ENCODE data around the gene TMEM131L.
A peak's percentile ranks its signal among the peaks of the same experiment; 100 is the strongest.

TMEM131L gene

DNA sequence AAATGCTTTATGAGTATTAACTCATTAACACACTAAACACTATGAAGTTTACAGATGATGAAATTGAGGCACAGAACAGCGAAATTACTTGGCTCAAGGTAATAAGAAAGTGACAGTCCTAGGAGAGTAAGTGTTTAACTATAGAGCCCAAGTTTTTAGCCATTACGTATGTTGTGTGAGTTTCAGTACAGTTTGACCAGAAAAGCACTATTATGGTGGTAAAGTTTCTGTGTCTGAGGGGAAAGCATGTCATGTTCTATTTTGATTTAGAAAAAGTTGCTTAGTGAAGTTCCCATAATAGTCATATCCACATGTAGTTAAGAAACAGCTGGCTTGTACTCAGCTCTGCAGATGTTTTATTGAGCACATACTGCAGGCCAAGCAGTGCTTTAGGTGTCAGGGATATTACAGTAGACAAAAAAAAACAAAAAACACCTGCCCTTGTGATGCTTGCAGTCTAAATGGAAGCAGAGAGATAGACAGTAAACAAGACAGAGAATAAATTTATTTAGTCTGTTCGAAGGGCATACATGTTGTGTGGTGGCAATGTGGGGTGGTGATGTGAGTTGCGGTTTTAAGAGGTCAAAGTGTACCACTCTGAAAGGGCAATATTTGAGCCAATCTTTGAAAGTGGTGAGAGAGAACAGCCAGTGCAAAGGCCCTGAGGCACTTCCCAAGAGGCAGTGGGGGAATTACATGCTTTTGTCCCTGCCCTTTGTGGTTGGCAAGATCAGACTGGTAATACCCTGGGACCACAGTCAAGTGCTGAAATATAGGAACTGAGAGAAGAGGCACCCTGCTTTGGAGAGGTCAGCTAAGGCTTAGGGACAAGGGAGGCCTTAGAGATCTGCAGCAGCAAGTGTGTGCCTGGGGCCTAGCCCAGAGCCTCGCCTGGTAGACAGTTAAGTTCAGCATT lies 6.2 kb downstream of the TMEM131L start:
- DNase-seq: no peak

DNA sequence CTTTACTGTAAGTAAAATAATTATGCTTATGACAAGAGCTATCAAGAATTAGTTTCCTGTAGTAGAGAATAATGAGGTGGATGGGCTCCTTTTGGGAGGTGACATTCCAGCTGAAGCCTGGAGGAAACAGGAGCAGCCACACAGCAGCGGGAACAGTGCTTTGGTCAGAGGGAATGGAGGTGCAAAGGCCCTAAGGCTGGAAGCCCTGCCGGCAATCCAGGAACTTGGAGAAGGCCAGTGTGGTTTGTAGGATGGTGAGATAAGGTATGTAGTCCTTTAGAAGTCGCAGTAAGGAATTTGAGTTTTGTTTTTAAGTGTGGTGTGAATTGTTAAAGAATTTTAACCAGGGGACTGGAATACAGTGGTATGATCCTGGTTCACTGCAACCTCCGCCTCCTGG lies 8.1 kb downstream of the TMEM131L start:
- DNase-seq: no peak

DNA sequence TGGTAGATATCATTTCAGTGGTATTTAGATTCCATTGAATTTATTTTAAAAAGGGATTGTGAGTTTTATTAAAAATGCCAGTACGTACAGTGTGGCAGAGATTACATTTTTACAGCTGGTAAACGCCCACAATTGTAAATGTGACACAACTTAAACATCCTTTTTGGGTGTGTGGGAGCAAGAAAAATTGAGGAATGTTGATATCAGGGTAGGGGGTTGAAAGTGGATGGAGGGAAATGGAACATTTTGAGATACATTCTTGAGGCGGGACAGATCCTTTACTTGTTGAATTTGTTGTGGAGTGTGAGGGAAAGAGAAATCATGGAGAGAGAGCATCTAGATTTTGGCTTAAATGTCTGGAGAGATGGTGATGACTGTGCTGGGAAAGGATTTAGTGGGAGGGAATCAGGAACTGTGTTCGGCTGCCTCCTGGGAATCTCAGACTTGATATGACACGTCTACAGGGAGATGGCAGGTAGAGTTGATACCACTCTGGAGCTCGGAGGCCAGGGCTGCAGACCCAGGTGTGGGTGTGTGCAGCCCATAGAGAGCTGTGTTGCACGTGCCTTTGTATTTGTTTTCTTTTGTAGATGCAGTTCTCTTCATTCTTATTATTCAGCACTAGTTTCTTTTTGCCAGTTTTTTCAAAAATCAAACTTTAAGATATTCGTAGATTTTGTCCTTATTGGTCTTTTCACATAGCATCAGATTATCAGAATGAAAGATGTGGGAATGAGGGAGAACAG lies 10.8 kb downstream of the TMEM131L start:
- no peak for DNase-seq

GRCh38 chr4:153479101-153479500 lies 12.9 kb downstream of the TMEM131L start:
- no peak for DNase-seq

- no peak for DNase-seq
These were observed 14.5 kb downstream of the TMEM131L start for GRCh38 chr4:153480704-153481103.

GRCh38 chr4:153481478-153481877 lies 15.3 kb downstream of the TMEM131L start:
- DNase-seq: no peak

DNA sequence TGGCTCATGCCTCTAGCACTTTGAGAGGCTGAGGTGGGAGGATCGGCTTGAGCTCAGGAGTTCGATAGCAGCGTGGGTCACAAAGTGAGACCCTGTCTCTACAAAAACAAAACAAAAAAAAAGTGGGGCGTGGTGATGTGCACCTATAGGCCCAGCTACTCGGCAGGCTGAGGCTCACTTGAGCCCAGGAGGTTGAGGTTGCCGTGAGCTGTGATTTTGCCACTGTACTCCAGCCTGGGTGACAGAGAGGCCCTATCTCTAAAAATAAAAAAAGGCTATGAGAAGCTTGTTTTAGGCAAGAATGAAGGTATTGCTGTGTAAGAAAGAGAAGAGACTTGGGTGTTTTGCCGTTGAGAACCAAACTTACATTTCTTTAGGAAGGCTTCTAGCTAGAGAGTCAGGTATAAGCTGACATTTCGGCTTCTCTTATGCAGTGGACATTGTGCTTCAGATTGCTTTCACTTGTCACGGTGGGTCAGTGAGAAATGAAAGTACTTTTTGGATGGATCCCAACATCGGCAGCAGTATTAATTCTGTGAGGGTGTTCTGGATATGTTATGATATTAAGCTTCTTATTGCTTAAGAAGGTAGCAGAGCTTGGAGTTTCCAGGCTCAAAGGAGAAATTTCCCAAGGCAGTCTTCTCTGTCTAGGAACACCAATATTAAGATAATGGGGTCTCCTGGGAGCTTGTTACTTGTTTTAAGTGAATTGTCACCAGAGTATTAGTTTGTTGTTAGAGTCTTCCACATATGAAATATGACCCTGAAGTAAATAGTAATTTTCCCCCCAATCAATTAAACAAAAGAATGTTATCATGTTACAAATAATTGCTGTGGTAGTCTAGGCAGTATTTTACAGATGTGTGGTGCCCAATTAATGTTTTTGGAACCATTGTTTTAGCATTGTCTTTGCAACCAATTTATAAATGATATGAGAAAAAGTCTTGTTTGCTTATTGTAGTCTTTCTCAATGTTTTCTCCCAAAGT lies 17.6 kb downstream of the TMEM131L start:
- DNase-seq: no peak

DNA sequence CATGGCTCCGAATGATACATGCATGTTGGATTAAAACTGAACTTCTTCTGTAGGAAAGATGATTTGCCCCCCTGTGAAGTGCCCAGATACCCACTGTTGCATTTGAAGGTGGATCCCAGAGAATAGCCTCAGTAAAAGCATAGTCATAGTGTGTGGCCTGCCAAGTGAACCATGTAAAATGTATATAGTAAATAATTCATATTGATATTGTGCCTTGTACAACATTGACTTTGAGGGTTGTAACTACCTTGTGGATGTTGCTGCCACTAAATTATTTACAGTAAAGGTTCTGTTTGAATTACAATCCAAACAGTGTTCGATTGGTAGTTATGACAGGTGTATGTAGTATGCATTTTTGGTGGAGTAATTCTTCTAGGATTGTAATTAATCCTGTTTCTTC lies 19.2 kb downstream of the TMEM131L start:
- DNase-seq: no peak

GRCh38 chr4:153485860-153486259 lies 19.7 kb downstream of the TMEM131L start:
- no peak for DNase-seq

DNA sequence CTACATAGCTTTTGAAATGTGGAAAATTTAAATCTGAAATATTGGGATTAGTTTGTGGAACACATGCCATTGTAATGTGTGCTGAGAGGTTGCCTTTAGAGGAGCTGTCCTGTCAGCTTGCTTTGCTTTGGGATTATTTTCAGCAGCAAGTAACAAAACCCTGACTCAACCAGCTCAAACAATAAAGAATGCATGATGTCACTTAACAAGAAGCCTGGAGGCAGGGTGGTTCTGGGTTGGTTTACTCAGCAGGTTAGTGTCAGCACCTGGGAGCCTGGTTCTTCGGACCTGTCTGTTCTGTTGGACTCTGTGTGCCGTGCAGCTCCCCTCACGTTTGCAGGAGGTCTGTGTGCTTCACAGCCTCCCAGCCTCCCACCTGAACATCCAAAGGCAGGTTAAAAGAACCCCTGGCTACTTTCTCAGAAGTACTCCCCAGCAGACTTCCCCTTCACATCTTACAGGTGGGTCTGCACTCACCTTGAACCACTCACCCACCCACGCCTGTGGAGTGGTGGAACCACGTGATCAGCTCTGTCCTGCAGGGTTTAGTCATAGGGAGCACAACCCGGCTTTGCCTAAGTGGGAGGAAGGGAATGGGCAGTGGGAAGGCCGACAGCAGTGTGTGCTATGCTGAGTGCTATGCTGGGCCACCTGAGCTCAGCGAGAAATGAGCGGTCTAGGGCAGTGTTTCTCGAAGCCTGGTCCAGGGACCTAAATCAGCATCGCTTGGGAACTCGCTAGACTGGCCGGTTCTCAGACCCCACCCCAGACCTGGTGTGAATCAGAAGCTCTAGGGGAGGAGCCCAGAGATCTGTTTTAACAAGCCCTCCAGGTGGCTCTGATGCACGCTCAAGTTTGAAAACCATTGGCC lies 20.4 kb downstream of the TMEM131L start:
- DNase-seq: no peak

- DNase-seq: peak; percentile 57
These were observed 22.1 kb downstream of the TMEM131L start for GRCh38 chr4:153488006-153488891.

DNA sequence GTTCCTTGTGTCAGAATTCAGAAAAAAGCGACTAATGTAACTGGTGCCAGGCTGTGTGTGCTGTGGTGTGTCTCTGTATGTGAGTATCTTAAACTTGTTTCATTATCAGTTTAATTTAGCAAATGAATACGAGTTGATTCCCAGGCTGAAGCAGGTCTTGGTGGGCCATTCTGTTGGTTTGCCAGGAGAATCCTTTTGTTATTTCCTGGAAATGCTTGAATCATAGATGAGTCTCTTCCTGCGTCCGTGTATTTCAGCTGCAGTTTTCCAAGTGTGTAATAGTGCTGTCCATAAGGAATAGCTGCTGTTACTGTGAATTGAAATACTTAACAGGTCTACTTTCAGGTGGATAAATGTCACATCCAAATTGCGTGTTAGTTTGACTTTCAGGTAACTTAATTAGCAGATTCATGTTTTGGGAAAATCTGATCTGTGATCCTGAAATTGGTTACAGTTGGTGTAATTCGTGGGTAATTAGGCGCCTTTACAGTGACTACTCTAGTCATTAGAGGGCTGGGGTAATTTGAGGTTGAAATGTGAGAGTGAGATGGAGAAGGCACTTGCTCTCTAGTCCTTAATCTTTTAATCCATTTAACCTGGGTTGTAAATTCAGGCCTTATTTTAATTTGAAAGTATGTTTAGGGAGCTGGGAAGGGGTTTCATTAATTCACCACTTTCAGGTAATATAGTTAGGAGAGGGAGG lies 23.8 kb downstream of the TMEM131L start:
- no peak for DNase-seq

- DNase-seq: no peak
These were observed 24.9 kb downstream of the TMEM131L start for GRCh38 chr4:153490985-153491483.

DNA sequence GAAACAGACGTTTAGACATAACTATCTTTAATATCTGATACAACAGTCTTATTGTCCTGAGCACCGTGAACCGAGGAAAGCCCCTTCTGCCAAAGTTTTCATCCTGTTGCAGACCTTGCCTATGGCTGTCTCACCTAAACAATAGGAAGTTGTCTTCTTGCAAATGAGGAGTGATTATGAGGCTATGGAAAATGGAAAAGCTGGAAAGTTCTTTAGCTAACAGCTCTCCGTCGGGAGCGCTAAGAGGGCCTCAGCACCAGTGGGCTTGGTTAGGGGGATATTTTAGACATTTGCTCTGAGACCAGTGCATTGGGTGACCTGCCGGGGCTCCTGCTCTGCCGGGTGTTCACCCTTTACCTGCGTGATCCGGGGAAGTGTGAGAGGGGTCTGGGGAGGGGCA lies 28.4 kb downstream of the TMEM131L start:
- no peak for DNase-seq

GRCh38 chr4:153495480-153496193 lies 29.5 kb downstream of the TMEM131L start:
- DNase-seq: no peak

- DNase-seq: no peak
These were observed 31.0 kb downstream of the TMEM131L start for GRCh38 chr4:153497091-153497531.

DNA sequence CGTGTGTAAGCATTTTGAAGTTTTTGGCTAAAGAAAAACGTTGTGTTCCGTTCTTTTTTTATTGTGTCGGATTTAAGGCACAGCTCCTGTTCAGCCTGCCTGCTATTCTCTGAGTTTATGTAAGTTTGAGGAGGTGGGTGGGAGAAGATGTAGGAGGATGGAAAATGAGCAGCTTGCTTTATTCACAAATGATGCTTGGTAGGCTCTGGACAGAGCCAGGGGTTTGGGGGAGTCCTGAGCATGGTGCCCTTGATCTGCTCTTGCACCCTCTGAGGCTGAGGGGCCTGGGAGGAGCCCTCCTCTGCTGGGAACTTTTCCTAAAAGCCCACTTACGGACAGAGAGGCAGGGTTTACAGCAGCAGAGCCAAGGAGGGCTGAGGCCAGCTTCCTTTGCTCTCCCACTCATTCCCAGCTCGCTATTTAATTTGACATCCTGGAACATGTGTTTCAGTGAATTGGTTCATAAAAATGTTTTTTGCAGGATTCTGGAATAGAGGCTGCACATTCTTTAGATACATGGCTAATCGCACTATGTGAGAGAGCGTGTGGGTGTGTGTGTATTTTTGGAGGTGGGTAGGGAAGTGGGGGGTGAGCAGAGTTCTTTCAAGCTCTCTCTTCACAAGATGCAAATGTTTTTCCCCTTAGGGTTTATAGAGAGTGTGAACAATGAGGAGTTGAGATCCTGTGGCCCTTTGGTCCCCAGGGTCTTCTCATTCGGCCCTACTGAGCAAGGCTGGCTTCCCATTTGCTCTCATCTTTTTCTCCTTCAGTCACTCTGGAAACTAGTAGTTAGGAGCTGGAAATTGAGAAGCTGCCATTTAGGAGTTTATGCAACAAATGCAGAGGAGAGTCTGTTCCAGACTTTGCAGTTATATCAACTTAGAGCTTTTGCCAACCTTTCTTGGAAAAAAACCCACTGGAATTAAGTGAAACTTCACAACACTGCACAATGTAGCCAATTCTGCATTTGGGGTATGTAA lies 32.1 kb downstream of the TMEM131L start:
- DNase-seq: peak; percentile 37
